Bone marrow (tissue), 2 donors: ENCODE measurements around the gene GRID1.
"Not testable (repeated sequence)": the region's sequence is repeated elsewhere in the genome, so short reads cannot be mapped to it uniquely, and the experiment has no call there.

ENCODE experiments used
- DNase-seq, 2 donors: peaks; one replicate each; lab custom pipeline; 2025; lab: John Stamatoyannopoulos, UW

The GRID1 gene

DNA sequence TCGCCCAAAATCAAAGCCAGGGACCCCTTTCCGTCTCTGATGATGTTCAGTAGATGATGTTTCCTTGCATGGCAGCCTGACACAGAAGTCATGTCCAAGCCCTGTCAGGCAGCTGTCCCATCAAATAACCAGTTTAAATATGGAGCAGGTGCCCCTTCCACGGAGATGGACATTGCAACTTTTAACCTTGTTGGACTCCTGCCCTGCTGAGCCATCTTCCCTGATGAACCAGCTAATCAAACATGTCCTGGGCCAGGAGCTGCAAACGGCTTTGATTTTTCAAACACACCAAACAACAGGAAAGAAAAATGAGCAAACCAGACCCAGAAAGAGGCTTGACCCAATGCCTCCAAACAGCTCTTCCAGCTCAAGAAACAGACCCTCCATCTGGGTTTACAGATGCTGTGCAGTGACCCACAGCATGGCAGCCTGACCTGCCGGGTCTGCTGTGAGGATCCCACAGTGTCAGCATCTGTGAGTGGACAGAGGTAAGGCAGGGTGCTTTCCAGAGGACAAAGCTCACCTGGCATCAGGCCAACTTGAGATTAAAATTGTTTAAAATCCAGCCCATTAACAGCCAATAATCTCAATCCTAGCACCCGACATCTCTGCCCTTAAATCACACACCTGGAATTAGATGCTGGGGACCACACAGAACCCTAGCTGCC, 372.6 kb downstream of the GRID1 start:
- DNase-seq: no peak

DNA sequence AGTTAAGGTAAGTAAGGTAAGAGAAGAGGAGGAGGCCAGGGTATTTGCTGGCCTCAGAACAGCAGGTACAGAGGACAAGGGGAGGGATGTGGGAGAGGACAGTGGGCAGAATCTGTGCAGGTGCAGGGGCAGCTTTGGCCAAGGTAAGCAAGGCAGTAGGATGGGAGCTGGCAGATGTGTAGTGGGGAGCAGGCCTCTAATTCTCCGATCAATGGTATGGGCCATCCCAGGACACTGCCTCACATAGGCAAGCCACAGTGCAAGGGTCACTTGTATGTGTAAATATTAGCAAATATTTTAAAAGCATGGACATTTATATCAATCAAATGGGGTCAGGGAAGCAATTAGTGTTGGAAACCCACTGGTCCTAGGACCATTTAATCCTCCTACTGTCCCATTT, 373.5 kb downstream of the GRID1 start:
- DNase-seq: no peak

DNA sequence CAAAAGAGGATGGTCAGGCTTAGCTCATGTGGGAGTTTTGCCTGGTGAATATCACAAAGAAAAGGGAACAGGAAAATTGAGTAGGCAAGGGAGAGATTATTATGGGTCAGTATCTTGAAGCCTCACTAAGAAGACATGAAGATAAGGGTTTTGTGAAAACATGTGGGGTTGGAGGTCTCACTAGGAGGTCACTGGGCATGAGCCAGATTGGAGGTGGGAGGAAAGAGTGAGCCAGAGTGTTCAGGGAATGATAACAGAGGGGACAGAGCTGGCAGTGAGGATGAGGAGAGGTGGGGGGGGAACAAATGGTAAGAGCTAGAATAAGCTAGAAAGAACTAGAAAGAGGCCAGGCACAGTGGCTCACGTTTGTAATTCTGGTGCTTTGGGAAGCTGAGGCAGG, 374.3 kb downstream of the GRID1 start:
- DNase-seq: no peak

DNA sequence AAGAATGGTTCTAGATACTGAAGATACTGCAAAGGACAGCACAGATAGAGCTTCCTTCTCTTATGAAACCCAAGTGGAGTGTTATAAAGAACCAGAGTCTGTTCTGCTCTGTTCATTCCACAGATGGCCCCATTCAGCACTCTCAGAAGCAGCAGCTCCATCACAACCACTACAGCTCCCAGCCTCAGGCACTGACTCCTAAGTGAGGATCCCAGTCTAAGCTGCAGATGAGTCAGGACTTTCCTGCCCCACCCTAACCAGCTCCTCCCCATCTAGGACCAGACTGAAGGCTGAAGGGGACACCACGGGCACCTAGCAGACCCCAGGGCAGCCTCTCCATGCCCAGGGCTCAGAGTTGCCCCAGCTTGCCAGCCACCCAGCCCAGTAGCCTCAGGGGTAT, 379.8 kb downstream of the GRID1 start:
- DNase-seq: no peak

DNA sequence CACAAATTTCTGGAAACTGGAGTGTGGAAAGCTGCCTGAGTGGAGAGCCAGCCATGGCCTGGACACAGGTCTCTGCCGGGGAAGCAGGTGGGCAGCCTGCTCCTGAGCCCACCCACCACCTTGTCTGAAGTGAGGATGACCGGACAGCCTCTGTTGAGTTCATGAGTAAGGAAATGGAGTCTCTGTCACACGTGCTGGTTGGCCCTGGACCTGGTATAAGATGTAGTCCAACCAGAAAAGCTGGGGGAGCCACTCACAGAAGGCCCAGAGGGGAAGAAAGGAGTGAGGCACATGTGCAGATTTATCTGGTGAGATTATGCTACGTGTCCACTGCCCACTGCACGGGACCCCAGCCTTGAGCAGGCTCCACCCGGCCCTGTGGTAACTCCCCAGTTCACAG, 383.5 kb downstream of the GRID1 start:
- no peak for DNase-seq

DNA sequence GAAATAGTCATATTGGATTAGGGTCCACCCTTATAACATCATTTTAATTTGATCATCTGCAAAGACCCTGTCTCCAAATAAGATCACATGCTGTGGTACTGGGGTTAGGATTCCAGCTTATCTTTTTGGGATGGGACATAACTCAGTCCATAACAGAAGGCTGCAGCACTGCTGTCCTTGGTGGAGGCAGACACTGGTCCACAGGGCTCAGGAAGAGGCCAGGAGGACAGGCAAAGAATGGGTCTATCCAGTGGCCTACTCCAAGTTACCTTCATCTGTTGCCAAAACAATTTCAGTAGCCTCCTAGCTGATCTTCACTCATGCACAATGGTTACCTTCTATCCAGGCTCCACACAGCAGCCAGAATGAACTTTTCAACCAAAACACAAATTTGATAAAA, 387.0 kb downstream of the GRID1 start:
- no peak for DNase-seq

DNA sequence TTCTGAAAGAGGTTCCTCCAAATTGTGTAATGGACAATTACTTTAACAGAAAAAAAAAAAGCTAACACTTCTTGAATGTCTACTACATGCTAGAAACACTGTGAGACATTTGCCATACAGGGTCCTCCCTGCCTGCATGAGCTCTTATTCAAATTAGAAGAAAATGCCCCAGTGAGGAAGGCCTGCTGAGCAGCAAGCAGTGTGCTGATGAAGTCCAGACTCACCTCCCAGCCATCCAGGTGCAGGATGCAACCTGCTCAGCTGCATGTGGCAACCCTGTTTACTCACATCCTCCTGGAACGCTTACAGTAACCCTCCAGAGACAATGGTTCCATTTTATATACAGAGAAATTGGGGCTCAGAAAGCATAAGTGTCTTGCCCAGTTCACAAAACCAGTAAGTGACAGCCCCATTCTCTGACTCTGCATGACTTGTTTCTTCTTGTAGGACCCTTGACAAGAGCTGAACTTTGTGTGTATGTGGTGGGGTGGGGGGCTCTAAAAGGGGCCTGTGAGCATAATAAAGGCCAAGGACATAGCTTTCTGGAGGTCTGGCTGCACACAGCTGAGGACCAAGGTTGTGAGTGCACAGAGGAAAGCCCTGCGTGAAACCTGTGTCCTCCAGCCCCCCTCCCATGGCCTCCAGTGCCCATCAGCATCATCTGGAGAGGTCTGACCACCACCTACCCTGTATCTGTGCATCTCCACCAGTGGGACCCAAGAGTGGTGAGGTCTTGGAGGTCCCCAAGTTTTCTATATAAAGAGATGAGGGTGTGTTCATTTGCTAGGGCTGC, 387.8 kb downstream of the GRID1 start:
- DNase-seq: no peak

DNA sequence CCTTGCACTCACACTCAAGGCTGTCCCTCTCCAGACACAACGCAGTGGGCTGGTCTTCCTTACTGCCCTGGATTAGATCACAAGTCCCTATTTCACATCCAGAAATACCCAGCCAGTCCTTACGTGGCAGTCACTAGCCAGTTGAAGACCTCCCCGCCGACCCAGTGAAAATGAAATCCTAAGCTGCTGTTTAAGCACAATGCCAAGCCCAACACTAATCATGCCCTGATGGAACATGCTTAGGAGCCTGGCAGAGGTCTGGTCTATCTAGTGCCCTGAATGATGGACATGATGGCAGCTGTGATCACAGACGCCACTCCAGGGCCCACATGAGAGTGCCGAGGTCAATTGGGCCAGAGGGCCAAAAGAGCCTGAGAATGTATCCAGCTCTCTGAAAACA, 389.0 kb downstream of the GRID1 start:
- no peak for DNase-seq

DNA sequence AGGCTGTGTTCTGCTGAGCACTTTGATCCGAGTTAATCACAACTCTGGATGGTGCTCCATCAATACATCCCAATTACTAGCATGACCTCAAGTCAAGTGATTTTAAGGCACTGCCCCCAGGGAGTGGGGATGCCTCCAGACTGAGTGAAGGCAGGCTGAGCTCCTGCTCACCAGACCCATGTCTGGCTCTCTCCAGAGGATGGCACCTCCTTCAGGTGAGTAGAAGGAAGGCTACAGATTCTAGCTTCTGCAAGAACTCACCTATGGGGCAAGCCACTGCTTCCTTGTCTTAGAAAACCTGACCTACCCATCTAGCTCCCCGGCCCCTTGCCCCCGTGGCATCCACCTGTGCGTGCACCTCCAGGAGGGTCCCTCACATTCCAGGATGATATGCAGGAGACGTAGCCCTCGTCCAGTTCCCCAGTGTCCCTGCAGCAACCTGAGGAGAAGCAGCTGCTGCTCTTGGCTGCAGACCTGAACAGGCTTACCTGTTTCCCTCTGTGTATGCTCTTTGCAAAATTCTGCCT, 390.3 kb downstream of the GRID1 start:
- DNase-seq: no peak

DNA sequence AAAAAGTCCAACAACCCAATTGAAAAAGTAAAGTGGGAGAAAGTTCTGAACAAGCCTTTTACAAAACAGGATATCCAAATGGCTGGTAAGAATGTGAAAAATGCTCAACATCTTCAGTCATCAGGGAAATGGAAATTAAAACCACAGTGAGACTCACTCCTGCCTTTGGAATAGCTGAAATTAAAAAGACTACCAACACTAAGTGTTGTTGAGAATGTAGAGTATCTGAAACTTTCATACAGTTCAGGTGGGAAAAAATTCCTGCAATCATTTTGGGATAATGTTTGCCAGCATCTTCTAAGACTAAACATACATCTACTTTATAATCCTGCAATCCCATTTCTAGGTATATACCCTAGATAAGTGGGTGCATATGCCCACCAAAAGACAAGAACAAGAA, 395.1 kb downstream of the GRID1 start:
- no peak for DNase-seq

DNA sequence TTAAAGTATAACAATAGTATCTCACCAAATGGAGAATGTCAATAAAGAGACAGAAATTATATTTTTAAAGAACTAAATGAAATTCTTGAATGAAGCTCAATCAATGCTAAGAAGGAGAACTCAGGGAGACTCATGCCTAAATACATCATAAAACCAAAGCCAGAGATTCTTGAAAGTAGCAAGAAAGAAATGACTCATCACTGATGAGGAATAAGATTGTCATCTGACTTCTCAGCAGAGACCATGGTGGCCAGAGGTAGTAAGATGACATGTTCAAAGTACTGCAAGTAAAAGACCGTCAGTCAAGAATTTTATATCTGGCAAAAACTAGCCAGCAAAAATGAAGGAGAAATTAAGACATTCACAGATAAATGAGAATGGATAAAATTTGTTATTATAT, 399.0 kb downstream of the GRID1 start:
- DNase-seq: no peak

DNA sequence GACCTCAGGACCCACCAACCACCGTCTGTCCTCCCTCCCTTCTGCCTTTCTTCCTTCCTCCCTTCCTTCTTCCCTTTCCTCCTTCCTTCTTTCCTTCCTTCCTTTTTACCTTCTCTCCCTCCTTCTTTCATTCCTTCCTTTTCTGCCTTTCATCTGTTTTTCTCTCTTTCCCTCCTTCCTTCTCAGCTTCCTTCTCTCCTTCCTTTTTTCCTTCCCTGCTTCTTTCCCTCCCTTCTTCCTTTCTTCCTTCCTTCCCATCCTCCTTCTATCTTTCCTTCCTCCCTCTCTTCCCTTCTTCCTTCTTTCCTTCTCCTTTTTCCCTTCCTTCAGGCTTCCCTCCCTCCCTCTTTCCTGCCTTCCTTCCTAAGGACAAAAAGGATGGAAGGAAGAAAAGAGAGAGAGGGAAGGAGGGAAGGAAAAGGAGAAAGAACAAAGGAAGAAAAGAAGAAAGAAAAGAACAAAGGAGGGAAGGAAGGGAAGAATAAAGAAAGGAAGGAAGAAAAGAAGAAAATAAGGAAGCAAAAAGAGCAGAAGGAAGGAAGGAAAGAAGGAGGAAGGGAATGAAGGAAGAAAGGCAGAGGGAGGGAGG, 405.0 kb downstream of the GRID1 start:
- DNase-seq: no peak

DNA sequence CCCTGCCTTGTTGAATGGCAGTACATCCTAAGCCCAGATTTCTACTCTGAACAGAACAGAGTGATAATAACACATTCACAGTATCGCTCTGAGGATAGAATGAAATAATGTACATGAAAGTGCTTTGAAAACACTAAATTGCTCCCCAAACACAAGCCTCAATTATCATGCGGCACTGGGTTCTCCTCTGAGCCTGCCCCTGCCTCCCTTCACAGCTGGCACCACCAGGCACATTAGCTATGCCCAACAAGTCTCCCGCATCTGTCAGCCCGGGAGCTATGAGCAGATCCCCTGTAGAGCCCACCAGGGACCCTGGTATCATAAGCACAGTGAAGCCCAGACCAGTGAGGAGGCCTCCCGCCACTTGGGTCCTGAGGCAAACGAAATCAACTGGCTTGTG, 405.5 kb downstream of the GRID1 start:
- DNase-seq: no peak

DNA sequence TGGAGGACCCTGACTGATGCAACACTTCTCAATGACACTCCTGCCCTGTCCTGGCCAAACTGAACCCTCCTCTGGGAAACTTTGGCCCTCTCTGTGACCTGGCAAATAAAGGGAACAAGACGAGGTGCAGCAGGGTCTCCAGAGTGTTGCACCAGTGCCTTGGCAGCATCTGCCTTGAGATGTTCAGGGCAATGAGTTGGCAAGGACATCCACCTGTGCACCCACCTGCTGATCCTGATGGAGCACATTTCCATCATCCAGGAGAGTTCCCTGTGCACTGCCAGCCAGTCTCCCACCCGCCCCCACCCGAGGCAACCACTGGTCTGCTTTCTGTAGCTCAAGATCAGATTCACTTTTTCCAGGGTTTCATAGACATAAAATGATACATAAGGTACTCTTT, 407.4 kb downstream of the GRID1 start:
- no peak for DNase-seq

DNA sequence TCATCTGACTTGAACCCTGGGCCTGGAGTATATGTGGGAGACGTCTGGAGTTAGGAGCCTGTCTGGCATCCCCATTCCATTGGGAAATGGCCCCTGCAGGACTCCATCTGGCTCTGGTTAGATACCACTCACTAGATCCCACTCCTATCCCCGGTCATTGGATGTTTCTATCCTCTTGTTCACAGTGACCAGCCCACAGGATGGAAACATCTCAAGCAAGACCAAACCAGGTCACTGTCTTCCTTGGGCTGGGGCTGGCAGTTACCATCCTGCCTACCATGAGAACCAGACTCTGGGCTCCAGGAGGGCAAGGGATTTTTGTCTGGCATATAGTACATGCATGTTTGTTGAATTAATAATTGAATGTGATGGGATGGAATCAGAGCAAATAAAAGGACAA, 415.7 kb downstream of the GRID1 start:
- DNase-seq: no peak

DNA sequence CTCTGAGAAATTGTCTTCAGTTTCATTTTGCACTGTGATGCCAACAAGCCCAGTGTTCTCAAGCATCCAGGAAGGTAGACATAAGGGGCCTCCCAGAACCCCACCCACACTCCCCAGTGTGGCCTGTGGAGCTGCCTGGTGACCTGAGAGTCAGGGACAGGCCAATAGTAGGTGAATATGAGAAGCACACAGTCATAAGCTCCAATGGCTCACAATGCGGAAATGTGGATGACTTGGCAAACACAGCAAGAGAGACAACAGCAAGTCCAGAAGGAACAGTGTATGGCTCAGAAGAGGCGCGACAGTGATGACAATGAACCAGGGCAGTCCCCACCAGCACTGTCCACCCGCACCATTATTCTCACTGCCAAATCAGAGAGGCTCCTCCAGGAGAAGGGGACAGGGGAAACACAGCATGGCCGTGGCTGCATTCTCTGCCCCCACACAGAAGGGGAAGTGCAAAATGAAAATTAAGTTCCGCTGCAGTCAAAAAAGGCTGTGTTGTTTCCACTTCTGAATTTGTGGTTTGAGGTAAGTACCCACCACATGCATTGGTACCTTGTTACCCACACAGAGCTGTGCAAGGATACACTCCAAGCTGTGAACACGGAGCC, 419.8 kb downstream of the GRID1 start:
- no peak for DNase-seq

DNA sequence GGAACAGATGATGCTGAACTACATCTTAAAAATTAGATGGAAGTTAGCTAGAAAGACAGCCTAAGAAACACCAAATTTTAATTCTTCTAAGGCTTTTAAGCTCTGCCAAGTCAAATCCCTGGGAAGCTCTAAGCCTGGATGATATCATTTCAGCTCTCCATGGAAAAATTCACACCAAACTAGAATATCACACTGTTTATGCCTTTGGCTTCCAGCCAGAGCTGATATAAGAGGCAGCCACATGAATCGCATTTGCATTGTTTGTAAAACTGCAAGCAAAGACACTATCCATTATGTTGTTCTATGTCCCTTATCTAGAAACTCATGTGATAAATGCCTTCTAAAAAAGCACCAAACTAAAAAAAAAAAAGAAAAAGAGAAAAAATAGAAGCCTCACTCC, 430.4 kb downstream of the GRID1 start:
- DNase-seq: no peak

DNA sequence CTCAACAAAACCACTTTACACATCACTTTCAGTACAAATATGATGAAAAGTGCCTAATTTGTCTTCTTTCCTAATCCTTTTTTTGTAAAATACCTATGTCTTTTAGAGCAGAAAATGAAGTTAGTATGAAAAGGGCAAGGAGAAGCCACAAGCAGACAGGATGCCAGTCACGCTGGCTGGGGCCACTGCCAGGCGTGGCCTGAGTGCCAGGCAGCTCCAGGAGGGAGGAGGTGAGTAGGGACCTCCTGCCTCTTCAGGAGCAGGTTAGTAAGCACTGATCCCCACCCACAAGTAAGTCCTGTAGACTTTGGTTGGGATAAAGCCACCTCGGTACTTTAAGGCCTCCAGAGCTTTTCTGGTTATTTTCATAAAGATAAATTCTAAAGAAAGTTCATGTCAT, 432.0 kb downstream of the GRID1 start:
- no peak for DNase-seq

DNA sequence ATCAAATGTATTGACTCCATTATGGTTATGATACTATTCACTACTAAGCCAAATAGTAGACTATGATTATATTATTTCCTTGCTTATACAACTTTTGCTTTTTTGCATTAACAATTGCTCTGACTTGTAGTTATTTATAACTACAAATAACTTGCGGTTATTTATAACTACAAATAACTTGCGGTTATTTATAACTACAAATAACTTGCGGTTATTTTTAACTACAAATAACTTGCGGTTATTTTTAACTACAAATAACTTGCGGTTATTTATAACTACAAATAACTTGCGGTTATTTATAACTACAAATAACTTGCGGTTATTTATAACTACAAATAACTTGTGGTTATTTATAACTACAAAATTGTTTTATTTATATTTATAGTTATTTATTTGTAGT, 436.6 kb downstream of the GRID1 start:
- DNase-seq: not testable (repeated sequence)

DNA sequence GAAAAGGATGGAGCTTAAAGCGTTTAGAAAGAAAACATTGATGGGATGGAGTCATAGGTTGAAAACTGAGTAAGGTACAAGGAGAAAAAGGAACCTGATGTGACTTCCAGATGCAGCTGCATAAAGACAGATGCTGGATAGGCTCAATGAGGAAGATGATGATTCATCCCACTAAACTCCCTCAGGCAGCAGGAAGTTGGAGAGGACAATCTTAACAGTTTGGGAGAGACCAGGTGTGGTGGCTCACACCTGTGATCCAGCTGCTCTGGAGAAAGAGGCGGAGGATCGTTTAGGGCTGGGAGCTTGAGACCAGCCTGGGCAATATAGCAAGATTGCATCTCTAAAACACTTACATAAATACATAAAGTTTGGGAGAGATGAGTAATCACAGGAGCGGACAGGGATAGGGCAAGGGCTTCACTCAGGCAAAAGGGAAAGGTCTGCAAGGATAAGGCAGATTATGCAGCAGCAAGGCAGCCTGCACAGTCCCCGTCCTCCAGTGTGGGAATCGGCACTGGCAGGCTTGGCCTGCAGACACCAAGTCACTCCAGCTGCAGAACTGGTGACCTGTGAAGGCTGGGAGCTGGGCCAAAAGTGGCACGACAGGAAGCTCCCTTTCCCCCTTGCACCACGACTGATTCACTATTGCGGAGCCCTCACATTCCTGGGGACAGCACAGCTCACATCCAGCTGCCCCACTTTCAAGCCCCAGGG, 438.5 kb downstream of the GRID1 start:
- no peak for DNase-seq

DNA sequence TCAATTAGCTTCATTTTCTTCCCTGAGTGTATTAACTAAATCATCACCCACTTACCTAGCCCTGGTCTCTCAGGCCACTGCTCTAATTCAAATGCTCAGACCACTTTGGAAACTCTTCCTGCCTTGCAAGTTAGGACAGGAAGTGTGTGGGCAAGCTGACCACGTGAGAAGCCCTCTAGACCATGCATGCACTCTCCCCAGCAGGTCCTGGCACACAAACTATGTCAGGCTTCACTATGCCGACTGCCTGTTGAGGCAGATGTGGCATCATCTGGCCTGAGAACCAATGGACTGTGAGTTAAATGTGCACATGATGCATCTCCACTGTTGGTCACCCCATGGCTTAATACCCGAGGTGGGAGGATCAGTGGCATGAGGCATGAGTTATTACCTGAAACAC, 439.6 kb downstream of the GRID1 start:
- no peak for DNase-seq

DNA sequence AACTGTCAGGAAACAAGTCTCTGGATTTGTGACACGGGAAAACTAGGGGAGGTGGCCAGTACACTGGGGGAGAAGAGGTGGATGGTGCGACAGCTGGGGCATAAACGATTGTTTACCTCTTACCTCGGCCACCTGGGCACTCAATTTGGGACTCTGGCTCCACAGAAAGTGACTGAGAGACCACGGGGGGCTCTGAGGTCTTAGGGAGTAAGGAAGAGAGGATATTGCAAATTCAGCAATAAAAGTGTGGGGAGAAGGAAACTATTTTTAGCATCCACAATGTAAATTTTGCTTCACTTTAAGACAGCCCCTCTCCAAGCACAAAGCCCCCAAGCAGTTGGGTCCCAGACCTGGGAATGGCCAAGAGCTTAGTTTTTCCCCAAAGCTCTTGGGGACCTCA, 440.5 kb downstream of the GRID1 start:
- no peak for DNase-seq
